GM03348 (cell line): ENCODE data around the gene CRYBG1.
"Not testable (repeated sequence)": the region's sequence is repeated elsewhere in the genome, so short reads cannot be mapped to it uniquely, and the experiment has no call there.

Experiments used
- DNase-seq: peaks from one replicate; pipeline ENCODE4 v3.0.0; 2012; ENCODE audit warnings: low spot score

Gene CRYBG1

DNA sequence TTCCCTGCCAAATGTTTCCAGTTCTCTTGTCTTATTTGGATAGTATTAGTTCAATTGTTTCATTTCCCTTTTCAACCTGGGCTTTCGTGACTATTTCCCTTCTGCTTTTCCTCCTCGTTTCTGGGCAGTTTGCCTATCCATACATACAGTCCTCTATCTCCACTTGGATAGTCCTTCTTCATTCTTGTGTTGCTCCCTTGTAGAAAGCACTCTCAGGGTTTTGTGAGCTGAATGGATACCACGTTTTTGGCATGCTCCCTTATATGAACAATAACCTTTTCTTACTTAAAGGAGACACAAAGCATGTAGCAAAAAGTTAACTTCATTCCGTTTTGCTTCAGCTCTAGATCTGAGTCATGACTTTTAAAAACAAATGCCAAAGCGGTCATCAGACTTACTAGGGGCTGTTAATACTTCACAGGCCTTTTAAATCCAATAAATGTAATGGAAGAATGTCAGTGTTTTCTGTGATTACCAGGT is 16.6 kb downstream of the CRYBG1 start:
- DNase-seq, result no peak

DNA sequence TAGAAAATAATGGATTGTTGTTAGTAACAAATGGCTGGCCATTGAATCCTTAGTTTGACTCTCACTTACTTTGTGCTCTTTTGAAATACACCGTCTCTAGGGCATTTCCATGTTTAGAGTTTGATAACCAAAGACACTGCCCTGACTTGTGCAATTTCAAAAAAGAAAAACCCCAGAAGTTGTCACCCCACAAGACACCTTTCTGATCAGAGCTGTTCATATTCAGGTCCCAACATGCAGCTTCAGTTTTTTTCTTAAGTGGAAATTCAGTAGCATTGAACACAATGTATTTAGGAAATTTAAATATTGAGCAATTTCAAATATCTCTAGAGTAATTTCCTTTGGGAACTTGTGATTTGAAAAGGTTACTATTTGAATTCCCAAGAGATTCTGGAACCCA is 19.4 kb downstream of the CRYBG1 start:
- no peak for DNase-seq

DNA sequence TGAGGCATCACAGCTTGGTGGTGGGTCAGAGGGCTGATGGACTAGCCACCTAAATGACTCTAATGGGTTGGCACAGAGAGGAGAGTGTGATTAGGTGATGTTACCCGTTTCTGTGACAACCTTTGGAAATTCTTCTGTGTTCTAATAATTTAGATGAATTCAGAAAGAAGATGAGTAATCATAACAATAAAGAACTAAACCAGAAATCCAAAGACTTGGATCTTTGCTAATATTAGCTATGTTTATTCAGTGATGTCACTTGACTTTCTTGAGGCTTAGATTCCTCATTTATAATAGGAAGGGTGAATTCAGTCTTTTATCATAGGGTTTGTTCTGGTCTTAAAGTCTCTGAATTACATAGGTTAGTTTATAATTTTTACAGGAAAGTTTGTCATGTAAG is 19.9 kb downstream of the CRYBG1 start:
- DNase-seq, result no peak

DNA sequence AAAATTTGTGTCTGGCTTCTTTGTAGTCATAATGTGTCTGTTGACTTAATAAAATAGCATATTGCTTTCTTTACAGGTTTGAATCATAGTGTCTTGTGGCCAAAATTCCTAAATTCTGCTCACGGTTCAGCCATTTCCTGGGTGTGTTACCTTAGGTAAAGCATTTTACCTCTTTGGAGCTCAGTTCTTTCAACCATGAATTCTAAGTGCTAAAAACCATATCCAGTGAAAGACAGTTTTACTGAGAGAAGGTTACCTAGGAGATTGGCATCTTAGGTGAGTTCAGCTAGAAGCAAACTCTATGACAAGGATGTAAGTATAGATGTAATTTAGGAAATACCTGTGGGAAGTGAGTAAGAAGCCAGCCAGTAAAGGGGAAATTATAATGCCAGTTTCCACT is 20.7 kb downstream of the CRYBG1 start:
- DNase-seq, result no peak

DNA sequence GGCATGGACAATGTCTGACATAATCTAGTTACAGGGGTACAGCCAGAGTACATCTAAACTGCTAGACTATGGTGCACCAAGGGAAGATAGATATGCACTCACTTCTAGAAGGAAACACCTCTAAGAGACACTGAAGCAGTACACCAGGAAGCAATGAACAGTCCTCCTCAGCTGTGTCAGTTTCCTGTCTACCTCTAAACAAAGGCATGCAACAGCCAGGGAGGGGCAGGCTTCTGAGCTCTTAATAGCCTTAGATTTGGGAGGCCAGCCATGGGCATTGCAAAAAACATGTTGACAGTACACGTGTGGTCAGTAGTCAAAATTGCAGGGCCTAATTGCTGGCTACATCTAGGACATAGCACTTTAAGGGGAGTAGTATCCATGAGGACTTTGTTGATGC is 21.4 kb downstream of the CRYBG1 start:
- no peak for DNase-seq

DNA sequence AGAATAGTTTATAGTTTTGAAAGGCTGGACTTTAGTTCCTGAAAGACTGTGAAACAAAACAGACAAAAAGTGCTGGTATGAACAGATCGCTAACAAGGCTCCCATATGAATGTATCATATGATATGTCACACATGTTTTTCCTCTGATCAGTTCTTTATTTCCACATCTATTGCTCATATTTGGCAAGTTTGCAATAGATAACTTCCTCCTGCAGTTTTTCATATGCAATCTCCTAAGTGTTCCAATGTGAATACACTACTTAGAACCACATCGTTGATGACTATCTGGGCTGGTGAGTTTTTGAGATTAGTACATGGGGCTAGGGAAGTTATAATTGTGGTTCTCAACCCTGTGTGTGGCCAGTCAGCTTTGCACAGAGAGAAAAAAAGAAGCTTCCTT is 23.1 kb downstream of the CRYBG1 start:
- DNase-seq, result no peak

DNA sequence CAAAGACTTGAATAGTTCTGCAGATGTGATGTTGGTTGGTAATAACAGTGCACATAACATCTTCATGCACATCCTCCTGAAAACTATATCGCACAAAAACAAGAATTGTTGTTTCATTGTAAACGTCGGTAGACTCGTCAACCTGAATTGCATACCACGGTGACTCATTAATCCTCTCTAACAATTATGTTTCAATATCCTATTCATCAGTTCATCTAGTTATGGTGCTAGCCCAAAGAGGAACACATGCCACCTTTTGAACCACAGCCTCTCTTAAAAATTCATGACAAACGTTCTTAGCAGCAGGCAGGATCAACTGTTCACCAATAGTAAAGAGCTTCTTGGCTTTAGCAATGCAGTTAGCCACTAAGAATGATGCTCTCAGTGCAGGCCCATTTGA is 25.0 kb downstream of the CRYBG1 start:
- DNase-seq, result no peak

DNA sequence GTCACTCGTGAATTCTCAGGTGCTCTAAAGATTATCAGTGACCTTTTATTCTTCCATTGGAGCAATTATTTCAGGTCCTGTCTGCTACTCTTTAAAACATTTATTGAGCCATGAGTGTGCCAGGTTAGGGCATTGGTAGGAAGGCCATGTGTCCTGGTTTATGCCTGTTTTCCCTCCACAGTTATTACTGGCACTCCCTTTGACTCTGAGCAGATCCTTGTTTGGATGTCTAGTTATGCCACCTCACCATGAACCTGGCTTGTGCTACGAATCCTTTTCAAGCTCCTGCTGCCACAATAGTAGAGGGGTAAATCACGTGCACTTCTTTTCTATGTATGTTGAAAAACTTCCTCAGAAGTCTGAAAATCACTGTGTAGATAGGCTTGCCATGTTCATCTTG is 27.4 kb downstream of the CRYBG1 start:
- no peak for DNase-seq

DNA sequence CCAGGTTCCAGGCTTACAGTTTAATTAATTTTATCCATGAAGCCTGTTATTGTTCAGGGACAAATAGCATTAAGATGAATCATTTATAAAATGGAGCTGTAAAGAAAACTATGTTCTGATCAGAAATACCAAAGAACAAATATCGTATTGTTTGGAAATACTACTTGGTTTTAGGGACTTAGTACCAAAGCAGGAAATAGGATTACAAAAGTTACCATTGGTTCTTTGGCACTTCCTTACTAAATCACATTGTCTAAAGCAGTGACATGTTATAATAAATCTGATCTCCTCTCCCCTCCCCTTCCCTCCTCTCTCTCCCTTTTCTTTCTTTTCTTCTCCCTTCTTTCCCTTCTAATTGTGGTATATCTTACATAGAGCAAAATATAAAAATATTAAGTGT is 29.6 kb downstream of the CRYBG1 start:
- no peak for DNase-seq

DNA sequence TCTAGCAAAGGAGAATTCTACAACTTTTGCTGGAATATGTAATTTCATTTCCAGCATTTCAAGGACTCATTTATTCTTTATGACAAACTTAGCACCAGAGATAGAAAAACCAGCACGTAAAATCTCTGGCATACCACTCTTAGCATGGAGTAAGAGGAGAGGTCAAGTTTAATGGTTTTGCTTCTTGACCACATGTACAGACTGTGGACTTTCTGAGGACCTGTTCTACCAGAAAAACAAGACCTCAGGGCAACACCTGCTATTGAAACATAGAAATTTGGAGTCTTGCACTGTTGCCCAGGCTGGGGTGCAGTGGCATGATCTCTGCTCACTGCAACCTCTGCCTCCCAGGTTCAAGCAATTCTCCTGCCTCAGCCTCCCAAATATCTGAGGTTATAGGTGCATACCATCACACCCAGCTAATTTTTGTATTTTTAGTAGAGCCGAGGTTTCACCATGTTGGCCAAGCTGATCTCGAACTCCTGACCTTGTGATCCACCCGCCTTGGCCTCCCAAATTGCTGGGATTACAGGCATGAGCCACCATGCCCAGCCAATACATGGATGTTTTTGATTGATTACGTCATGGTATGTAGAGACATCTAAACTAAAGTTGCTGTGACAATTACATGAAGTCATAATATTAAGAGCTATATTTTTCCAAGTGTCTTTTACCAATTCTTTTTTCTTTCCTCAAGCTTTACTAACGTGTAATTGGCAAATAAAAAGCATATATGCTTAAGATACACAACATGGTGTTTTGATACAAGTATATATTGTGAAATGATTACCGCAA is 36.1 kb downstream of the CRYBG1 start:
- no peak for DNase-seq

DNA sequence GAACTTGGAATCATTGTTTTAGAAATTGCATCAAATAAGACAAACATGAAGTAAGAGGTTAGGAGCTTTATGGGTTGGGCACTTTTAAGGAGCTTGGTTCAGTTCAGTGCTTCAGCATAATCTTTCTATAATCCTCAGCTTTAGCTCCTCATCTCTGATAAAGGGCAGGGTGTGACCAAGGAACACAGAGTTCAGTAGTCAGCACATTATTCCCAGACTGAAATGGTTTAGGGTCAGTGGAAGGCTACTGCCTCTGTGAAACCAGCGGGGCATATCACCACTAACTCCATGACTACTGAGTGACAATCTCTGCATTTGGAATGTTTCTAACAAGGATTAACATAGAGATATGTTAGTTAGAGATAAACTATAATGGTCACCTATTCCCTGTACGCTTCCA is 36.9 kb downstream of the CRYBG1 start:
- no peak for DNase-seq

DNA sequence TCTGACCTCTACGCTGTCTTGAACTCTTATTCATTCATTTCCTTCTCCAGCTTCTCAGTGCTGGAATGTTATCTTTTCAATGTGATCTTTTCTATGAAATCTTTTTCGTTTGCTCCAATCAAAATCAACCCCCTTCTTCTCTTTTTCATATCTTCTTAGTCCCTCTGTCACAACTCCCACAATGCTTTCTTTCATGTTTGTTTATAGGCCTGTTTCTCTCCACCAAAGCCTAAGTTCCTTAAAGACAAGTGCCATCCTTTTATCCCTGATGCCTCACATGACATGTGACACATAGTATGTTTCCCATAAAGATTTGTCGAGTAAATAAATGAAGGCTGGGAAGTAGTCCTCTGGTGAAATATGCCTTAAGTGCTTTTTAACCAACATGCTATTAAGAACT is 38.1 kb downstream of the CRYBG1 start:
- DNase-seq, result no peak

DNA sequence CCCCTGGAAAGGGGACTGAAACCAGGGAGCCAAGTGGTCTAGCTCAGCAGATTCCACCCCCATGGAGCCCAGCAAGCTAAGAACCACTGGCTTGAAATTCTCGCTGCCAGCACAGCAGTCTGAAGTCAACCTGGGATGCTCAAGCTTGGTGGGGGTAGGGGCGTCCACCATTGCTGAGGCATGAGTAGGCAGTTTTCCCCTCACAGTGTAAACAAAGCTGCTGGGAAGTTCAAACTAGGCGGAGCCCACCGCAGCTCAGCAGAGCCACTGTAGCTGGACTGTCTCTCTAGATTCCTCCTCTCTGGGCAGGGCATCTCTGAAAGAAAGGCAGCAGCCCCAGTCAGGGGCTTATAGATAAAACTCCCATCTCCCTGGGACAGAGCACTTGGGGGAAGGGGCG is 44.5 kb downstream of the CRYBG1 start:
- DNase-seq, result not testable (repeated sequence)

DNA sequence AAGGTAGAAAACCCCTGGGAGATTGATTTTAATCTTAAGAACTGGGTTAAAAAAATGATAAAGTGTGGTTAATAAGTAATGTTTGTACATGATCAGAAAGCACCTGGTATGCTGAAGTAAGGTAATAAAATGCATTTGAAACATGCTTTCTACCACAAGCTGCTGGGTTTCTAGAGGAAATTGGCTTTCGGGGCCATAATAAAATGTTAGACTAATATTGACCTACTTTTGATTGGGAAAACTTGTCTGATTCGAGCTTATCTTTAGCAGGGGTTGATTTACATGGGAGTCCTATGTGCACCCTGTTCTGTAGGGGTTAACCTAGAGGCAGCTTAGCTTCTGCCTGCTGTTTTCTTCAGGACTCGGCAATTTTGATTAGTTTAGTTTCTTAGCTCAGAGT is 50.5 kb downstream of the CRYBG1 start:
- DNase-seq, result no peak

DNA sequence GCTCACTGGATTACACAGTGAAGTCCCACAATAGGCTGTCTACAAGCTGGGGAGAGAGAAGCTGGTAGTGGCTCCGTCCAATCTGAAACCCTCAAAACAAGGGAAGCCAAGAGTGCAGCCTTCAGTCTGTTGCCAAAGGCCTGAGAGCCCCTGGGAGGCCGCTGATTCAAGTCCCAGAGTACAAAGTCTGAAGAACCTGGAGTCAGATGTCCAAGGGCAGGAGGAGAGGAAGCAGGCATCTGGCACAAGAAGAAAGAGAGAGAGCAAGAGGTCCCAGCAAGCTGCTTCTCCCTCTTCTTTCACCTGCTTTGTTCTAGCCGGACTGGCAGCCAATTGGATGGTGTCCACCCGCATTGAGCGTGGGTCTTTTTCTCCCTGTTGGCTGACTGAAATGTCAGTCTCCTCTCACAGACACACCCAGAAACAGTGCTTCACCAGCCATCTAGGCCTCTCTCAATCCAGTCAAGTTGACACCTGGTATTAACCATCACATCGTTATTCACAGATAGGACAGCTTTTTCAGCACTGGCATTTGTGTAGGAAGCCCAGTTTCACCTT is 51.2 kb downstream of the CRYBG1 start:
- DNase-seq, result no peak

DNA sequence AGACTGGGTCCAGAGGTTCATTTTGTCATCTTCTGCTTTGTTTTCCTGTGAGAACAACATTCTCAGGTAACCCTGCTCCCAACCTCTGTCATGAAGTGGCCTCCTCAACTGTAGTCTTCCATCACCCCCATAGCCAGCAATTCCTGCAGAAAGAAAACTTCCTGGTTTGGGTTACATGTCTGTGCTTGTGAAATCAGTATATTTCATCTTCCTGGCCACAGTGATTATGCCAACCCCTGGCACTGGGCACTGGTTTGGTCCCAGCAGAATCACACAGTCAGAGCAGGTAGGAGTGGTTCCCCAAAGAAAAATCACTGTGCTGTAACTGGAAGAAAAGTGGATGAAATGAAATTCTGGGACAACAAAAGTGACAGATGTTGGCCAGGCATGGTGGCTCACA is 52.5 kb downstream of the CRYBG1 start:
- no peak for DNase-seq

DNA sequence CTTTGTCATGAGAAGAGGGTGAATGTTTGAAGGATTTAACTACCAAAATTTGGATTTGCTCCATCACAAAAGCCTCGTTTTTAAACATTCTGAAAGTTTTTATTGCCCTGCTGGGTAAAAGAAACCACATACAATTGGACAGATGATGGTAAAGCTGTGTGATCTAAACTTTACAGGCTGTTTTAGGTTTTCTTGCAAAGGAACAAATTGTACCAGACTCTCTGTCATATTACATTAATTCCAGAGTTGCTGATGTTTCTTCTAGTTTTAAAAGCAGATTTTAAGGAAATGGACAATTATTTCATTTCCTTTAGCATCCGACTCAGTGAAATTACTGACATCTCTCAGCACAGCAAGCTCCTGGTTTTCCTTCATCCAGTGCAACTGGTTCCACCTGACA is 53.2 kb downstream of the CRYBG1 start:
- no peak for DNase-seq

DNA sequence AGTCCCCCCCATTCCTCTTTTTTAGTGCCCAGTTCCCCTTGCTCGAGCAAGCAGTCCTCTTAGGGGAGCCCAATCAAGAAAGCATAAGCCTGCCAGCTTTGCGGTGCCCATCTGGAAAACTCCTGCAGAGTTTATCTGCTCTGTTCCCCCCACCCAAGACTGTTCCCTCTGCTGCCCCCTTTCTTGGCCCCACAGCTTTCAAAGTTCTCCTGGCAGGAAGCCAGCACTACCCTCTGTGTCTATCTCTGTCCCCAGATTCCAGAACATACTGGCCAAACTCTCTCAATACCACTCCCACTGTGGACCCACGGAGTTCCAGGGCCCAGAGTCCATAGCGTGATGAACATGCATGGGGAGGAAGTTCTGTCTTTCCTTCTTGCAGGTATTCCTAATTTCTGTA is 55.4 kb downstream of the CRYBG1 start:
- DNase-seq, result no peak

DNA sequence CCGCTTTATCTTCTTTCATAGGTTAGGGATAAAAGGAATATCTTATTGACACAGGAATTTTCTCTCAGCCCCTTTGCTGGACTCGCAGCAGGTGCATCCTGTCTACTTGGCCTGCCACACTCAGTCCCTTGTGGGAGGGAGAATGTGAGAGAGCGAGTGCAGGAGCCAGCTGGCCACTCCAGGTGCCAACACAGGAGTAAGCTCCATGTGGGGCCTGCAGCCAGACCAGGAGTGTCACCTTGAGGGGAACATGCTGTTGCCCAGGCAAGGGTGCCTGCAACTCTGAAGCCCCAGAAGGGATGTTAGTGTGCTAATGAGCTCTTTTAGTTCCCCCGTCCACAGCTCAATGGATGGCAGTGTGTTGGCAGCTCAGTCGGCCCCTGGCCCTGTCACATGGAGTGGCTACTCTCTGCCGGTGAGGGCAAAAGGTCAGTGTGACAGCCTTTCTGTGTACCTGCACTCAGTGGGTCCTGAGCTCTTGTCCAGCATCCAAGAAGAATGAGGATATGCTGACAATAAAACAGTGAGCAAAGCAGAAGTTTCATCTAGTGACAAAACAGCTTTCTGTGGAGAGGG is 57.1 kb downstream of the CRYBG1 start:
- DNase-seq, result no peak

DNA sequence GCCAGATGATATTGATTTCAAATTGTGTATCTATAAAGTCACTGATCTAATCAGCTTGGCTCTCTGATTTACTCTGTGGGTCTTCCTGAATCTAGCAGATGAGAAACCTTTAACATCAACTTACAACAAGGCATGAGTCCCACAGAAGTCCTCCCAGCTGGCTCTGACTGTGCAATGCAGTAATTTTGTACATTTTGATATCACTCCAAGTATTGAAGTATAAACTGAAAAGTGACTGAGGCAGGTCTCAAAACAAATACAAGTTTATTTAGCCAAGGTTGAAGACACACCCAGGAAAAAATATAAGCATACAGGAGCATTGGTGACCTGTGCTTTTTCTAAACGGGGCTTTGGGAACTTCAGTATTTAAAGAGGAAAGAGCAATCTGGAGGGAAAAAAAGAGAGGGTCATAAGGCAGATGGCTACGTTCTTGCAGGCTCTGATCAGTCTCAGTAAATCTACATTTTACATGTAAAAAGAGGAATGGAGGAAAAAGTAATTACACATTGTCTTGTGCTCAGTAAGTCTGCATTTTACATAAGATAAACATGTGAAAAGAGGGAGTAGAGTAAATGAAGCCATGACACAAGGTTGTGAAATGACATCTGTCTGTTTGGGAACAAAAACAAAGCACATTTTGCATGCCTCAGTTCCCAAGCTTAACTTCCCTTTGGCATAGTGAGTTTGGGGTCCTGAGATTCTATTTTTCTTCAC is 59.5 kb downstream of the CRYBG1 start:
- no peak for DNase-seq

DNA sequence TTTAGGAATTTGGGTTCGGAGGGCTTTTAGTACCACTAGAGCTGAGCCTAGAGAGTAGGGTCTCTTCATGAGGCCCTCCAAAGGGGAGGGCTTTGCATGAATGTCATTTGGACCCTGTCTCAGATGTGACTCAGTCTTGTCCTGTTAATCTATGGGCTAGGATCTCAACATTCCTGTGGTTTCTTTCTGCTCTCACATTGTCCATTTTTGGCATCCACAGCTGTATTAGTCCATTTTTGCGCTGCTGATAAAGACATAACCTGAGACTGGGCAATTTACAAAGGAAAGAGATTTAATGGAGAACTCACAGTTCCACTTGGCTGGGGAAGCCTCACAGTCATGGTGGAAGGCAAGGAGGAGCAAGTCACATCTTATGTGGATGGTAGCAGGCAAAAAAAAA is 61.0 kb downstream of the CRYBG1 start:
- DNase-seq, result no peak

DNA sequence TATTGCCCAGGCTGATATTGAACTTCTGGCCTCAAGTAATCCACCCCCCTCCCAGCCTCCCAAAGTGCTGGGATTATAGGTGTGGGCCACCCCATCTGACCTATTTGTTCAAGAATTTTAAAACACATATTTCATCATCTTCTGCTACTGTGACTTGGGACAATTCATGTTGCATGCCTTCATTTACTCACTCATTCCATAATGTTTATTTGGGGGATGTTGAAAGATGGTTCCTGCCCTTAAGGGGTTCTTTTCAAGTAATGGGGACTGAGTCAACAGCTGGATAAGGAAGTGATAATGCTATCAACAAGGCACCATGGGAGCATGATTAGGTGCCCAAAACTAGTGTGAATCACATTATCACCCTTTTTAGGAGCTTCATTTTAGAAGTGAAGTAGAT is 62.0 kb downstream of the CRYBG1 start:
- no peak for DNase-seq

DNA sequence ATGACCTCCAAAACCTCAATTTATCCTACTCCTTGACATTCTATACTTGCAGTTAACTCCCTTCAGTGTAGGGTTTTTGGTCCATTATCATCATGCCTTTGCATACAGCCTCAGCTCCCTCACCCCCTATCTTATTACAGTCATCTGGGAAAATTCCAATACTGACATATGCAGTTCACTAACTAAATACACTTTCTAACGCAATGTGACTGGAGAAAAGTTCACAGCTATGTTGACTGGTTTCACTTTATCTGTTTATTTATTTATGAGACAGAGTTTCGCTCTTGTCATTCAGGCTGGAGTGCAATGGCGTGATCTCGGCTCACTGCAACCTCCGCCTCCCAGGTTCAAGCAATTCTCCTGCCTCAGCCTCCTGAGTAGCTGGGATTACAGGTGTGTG is 64.9 kb downstream of the CRYBG1 start:
- DNase-seq, result no peak
